HEK293 (cell line): ENCODE results near the gene NECAB3.
A peak's percentile ranks its signal among the peaks of the same experiment; 100 is the strongest.

Experiments used
- HOXA7 ChIP-seq: sonication (generic); formaldehyde crosslinking; IDR thresholded peaks from 2 replicates; pipeline ENCODE4 v1.8.1; 2022; ENCODE audit warnings: missing genetic modification reagents, borderline replicate concordance
- RBAK ChIP-seq: fragments of 450-650 bp; formaldehyde crosslinking; IDR thresholded peaks from 2 replicates; pipeline ENCODE4 v1.5.1; 2016; ENCODE audit warnings: missing biosample characterization, missing genetic modification characterization
- SP7 ChIP-seq: fragments of 450-650 bp; formaldehyde crosslinking; IDR thresholded peaks from 2 replicates; pipeline ENCODE4 v1.5.1; 2016; ENCODE audit warnings: missing biosample characterization, missing genetic modification characterization
- ZBTB21 ChIP-seq: fragments of 450-650 bp; formaldehyde crosslinking; IDR thresholded peaks from 2 replicates; pipeline ENCODE4 v1.5.1; 2017; ENCODE audit warnings: missing biosample characterization, missing genetic modification characterization
- ZNF140 ChIP-seq: fragments of 450-650 bp; formaldehyde crosslinking; IDR thresholded peaks from 2 replicates; pipeline ENCODE4 v1.5.1; 2016; ENCODE audit warnings: missing biosample characterization, missing genetic modification characterization
- ZNF311 ChIP-seq: fragments of 450-650 bp; formaldehyde crosslinking; IDR thresholded peaks from 2 replicates; pipeline ENCODE4 v1.5.1; 2017; ENCODE audit warnings: missing biosample characterization, missing genetic modification characterization, borderline replicate concordance
- ZNF324 ChIP-seq: fragments of 450-650 bp; formaldehyde crosslinking; IDR thresholded peaks from 2 replicates; pipeline ENCODE4 v1.5.1; 2016; ENCODE audit warnings: missing biosample characterization, missing genetic modification characterization
- ZNF501 ChIP-seq: fragments of 450-650 bp; formaldehyde crosslinking; IDR thresholded peaks from 2 replicates; pipeline ENCODE4 v1.5.1; 2016; ENCODE audit warnings: missing biosample characterization, missing genetic modification characterization
- ZNF621 ChIP-seq: fragments of 450-650 bp; formaldehyde crosslinking; IDR thresholded peaks from 2 replicates; pipeline ENCODE4 v1.5.1; 2017; ENCODE audit warnings: missing biosample characterization, missing genetic modification characterization
- ZNF624 ChIP-seq: fragments of 450-650 bp; formaldehyde crosslinking; IDR thresholded peaks from 2 replicates; pipeline ENCODE4 v1.5.1; 2017; ENCODE audit warnings: missing biosample characterization, missing genetic modification characterization
- ZNF664 ChIP-seq: fragments of 450-650 bp; formaldehyde crosslinking; IDR thresholded peaks from 2 replicates; pipeline ENCODE4 v1.5.1; 2016; ENCODE audit warnings: missing biosample characterization, missing genetic modification characterization
- ZNF785 ChIP-seq: fragments of 450-650 bp; formaldehyde crosslinking; IDR thresholded peaks from 2 replicates; pipeline ENCODE4 v1.5.1; 2016; ENCODE audit warnings: missing biosample characterization, missing genetic modification characterization
- ZNF843 ChIP-seq: fragments of 450-650 bp; formaldehyde crosslinking; IDR thresholded peaks from 2 replicates; pipeline ENCODE4 v1.5.1; 2016; ENCODE audit warnings: missing biosample characterization, missing genetic modification characterization
- ZSCAN30 ChIP-seq: fragments of 450-650 bp; IDR thresholded peaks from 2 replicates; pipeline ENCODE4 v1.5.1; 2018; ENCODE audit warnings: missing biosample characterization, mild to moderate bottlenecking, missing genetic modification characterization, moderate library complexity
- TF ChIP-seq, protein P1 (sequence below): fragments of 450-650 bp; formaldehyde crosslinking; IDR thresholded peaks from 2 replicates; pipeline ENCODE4 v1.5.1; 2016; ENCODE audit warnings: missing biosample characterization, missing genetic modification characterization
- TF ChIP-seq, protein P2 (sequence below): fragments of 450-650 bp; formaldehyde crosslinking; IDR thresholded peaks from 2 replicates; pipeline ENCODE4 v1.5.1; 2016; ENCODE audit warnings: missing biosample characterization, missing genetic modification characterization
- TF ChIP-seq, protein P3 (sequence below): fragments of 450-650 bp; formaldehyde crosslinking; IDR thresholded peaks from 2 replicates; pipeline ENCODE4 v1.5.1; 2016; ENCODE audit warnings: missing biosample characterization, missing genetic modification characterization
- TF ChIP-seq, protein P4 (sequence below): fragments of 450-650 bp; formaldehyde crosslinking; IDR thresholded peaks from 2 replicates; pipeline ENCODE4 v1.5.1; 2017; ENCODE audit warnings: missing biosample characterization, missing genetic modification characterization
- TF ChIP-seq, protein P5 (sequence below): fragments of 450-650 bp; formaldehyde crosslinking; IDR thresholded peaks from 2 replicates; pipeline ENCODE4 v1.5.1; 2017; ENCODE audit warnings: missing biosample characterization, missing genetic modification characterization
- TF ChIP-seq, protein P6 (sequence below): fragments of 450-650 bp; formaldehyde crosslinking; IDR thresholded peaks from 2 replicates; pipeline ENCODE4 v1.5.1; 2017; ENCODE audit warnings: missing biosample characterization, missing genetic modification characterization
- TF ChIP-seq, protein P7 (sequence below): fragments of 450-650 bp; formaldehyde crosslinking; conservative IDR thresholded peaks from 2 replicates; pipeline ENCODE4 v1.5.1; 2016; ENCODE audit warnings: low read depth, missing biosample characterization, missing genetic modification characterization

The NECAB3 gene

DNA sequence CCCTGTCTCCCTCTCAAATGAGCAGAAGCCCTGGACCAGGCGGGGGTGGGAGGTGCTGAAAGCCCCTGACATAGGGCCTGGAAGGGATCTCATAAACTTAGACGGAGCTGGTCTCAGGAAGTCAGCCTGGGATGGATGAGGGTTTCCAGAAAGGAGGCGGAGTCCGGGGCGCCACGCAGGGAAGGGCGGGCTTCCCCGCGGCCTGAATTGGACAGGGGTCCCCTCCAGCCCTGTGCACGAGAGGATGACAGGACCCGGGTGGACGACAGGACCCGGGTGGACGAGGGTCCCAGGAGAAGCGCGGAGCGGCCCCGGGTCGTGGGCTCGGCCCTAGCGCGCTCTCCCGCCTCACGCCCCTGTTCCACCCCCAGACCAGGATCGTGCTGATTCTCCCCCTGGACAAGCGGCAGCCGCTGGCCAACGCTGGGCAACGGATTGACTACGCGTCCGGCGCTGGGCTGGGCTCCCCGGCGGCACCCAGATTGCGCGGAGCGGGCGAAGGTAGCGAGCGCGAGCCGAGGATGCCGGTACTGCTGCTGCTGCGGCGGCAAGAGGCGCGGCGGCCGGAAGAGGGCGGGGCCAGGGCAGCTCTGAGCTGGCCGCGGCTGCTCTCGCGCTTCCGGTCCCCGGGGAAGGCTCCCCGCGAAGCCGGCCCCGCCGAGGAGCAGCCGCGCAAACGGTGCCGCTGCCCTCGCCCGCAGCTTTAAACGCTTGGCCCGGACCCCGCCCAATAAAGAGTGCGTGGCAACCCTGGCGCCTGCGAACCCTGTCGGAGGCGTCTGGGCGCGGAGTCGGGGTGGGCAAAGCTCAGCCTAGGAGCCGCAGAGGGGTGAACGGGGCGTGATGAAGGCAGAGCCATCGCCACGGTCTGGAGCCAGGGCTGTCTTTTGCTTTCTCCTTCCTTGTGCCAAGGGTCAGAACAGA, 10.8 kb downstream of the NECAB3 start (continued):
- TF ChIP-seq ZNF501 (tag by site-specific recombination) (0 out of 2 replicates have a peak, but pooled peaks have one; percentile 78), ZNF624 (tag by site-specific recombination) (no peak), ZNF664 (tag by site-specific recombination) (no peak), HOXA7 (CRISPR knock-in tag) (no peak), ZBTB21 (tag by site-specific recombination) (no peak), RBAK (tag by site-specific recombination) (no peak), ZNF843 (no peak), ZNF621 (tag by site-specific recombination) (no peak), ZNF140 (tag by site-specific recombination) (no peak), ZNF785 (tag by site-specific recombination) (no peak), ZNF311 (tag by site-specific recombination) (no peak), SP7 (peak; percentile 34), ZNF324 (tag by site-specific recombination) (no peak), ZSCAN30 (tag by site-specific recombination) (peak; percentile 93)
- TF ChIP-seq, protein P1, sequence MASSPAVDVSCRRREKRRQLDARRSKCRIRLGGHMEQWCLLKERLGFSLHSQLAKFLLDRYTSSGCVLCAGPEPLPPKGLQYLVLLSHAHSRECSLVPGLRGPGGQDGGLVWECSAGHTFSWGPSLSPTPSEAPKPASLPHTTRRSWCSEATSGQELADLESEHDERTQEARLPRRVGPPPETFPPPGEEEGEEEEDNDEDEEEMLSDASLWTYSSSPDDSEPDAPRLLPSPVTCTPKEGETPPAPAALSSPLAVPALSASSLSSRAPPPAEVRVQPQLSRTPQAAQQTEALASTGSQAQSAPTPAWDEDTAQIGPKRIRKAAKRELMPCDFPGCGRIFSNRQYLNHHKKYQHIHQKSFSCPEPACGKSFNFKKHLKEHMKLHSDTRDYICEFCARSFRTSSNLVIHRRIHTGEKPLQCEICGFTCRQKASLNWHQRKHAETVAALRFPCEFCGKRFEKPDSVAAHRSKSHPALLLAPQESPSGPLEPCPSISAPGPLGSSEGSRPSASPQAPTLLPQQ (tag by site-specific recombination): peak; percentile 53
- TF ChIP-seq, protein P2, sequence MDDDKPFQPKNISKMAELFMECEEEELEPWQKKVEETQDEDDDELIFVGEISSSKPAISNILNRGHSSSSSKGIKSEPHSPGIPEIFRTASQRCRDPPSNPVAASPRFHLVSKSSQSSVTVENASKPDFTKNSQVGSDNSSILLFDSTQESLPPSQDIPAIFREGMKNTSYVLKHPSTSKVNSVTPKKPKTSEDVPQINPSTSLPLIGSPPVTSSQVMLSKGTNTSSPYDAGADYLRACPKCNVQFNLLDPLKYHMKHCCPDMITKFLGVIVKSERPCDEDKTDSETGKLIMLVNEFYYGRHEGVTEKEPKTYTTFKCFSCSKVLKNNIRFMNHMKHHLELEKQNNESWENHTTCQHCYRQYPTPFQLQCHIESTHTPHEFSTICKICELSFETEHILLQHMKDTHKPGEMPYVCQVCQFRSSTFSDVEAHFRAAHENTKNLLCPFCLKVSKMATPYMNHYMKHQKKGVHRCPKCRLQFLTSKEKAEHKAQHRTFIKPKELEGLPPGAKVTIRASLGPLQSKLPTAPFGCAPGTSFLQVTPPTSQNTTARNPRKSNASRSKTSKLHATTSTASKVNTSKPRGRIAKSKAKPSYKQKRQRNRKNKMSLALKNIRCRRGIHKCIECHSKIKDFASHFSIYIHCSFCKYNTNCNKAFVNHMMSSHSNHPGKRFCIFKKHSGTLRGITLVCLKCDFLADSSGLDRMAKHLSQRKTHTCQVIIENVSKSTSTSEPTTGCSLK (tag by site-specific recombination): no peak
- TF ChIP-seq, protein P3, sequence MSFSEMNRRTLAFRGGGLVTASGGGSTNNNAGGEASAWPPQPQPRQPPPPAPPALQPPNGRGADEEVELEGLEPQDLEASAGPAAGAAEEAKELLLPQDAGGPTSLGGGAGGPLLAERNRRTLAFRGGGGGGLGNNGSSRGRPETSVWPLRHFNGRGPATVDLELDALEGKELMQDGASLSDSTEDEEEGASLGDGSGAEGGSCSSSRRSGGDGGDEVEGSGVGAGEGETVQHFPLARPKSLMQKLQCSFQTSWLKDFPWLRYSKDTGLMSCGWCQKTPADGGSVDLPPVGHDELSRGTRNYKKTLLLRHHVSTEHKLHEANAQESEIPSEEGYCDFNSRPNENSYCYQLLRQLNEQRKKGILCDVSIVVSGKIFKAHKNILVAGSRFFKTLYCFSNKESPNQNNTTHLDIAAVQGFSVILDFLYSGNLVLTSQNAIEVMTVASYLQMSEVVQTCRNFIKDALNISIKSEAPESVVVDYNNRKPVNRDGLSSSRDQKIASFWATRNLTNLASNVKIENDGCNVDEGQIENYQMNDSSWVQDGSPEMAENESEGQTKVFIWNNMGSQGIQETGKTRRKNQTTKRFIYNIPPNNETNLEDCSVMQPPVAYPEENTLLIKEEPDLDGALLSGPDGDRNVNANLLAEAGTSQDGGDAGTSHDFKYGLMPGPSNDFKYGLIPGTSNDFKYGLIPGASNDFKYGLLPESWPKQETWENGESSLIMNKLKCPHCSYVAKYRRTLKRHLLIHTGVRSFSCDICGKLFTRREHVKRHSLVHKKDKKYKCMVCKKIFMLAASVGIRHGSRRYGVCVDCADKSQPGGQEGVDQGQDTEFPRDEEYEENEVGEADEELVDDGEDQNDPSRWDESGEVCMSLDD (tag by site-specific recombination): no peak; the same call in 1 of the 2 replicates
- TF ChIP-seq, protein P4, sequence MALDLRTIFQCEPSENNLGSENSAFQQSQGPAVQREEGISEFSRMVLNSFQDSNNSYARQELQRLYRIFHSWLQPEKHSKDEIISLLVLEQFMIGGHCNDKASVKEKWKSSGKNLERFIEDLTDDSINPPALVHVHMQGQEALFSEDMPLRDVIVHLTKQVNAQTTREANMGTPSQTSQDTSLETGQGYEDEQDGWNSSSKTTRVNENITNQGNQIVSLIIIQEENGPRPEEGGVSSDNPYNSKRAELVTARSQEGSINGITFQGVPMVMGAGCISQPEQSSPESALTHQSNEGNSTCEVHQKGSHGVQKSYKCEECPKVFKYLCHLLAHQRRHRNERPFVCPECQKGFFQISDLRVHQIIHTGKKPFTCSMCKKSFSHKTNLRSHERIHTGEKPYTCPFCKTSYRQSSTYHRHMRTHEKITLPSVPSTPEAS (tag by site-specific recombination): no peak
- TF ChIP-seq, protein P5, sequence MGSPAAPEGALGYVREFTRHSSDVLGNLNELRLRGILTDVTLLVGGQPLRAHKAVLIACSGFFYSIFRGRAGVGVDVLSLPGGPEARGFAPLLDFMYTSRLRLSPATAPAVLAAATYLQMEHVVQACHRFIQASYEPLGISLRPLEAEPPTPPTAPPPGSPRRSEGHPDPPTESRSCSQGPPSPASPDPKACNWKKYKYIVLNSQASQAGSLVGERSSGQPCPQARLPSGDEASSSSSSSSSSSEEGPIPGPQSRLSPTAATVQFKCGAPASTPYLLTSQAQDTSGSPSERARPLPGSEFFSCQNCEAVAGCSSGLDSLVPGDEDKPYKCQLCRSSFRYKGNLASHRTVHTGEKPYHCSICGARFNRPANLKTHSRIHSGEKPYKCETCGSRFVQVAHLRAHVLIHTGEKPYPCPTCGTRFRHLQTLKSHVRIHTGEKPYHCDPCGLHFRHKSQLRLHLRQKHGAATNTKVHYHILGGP (tag by site-specific recombination): no peak
- TF ChIP-seq, protein P6, sequence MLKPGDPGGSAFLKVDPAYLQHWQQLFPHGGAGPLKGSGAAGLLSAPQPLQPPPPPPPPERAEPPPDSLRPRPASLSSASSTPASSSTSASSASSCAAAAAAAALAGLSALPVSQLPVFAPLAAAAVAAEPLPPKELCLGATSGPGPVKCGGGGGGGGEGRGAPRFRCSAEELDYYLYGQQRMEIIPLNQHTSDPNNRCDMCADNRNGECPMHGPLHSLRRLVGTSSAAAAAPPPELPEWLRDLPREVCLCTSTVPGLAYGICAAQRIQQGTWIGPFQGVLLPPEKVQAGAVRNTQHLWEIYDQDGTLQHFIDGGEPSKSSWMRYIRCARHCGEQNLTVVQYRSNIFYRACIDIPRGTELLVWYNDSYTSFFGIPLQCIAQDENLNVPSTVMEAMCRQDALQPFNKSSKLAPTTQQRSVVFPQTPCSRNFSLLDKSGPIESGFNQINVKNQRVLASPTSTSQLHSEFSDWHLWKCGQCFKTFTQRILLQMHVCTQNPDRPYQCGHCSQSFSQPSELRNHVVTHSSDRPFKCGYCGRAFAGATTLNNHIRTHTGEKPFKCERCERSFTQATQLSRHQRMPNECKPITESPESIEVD (tag by site-specific recombination): no peak
- TF ChIP-seq, protein P7, sequence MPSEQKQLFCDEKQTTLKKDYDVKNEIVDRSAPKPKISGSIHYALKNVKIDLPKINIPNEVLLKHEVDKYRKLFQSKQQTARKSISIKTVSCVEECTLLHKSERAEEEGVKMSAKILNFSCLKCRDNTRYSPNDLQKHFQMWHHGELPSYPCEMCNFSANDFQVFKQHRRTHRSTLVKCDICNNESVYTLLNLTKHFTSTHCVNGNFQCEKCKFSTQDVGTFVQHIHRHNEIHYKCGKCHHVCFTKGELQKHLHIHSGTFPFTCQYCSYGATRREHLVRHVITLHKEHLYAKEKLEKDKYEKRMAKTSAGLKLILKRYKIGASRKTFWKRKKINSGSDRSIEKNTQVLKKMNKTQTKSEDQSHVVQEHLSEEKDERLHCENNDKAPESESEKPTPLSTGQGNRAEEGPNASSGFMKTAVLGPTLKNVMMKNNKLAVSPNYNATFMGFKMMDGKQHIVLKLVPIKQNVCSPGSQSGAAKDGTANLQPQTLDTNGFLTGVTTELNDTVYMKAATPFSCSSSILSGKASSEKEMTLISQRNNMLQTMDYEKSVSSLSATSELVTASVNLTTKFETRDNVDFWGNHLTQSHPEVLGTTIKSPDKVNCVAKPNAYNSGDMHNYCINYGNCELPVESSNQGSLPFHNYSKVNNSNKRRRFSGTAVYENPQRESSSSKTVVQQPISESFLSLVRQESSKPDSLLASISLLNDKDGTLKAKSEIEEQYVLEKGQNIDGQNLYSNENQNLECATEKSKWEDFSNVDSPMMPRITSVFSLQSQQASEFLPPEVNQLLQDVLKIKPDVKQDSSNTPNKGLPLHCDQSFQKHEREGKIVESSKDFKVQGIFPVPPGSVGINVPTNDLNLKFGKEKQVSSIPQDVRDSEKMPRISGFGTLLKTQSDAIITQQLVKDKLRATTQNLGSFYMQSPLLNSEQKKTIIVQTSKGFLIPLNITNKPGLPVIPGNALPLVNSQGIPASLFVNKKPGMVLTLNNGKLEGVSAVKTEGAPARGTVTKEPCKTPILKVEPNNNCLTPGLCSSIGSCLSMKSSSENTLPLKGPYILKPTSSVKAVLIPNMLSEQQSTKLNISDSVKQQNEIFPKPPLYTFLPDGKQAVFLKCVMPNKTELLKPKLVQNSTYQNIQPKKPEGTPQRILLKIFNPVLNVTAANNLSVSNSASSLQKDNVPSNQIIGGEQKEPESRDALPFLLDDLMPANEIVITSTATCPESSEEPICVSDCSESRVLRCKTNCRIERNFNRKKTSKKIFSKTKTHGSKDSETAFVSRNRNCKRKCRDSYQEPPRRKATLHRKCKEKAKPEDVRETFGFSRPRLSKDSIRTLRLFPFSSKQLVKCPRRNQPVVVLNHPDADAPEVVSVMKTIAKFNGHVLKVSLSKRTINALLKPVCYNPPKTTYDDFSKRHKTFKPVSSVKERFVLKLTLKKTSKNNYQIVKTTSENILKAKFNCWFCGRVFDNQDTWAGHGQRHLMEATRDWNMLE: no peak
